ENCODE data around the gene WASHC3.

Gene WASHC3

GRCh38 chr12:102008615-102009126 lies 53.1 kb downstream of the WASHC3 start:
- no peak for TF ChIP-seq POLR2AphosphoS5 (IDR thresholded peaks at IDR 0.05; ENCODE audit: low read depth, low read length)
- TF ChIP-seq TAF1 (IDR thresholded peaks at IDR 0.05; ENCODE audit: borderline replicate concordance, insufficient read depth, low read length): no peak
- no peak for TF ChIP-seq FOXP2 (optimal IDR thresholded peaks at IDR 0.05; ENCODE audit: borderline replicate concordance, extremely low read depth, extremely low read length, insufficient read depth)
- TF ChIP-seq REST (IDR thresholded peaks at IDR 0.05; ENCODE audit: insufficient read depth in 1 of 2, low read depth in 2 of 2, low read length in 2 of 2): no peak
- no peak for TF ChIP-seq SIN3A (IDR thresholded peaks at IDR 0.05; ENCODE audit: borderline replicate concordance, insufficient read depth, low read length)

- TF ChIP-seq FOXP2 (optimal IDR thresholded peaks at IDR 0.05; ENCODE audit: borderline replicate concordance, extremely low read depth, extremely low read length, insufficient read depth): no peak
- TF ChIP-seq SIN3A (IDR thresholded peaks at IDR 0.05; ENCODE audit: borderline replicate concordance, insufficient read depth, low read length): no peak
- TF ChIP-seq REST (IDR thresholded peaks at IDR 0.05; ENCODE audit: insufficient read depth in 1 of 2, low read depth in 2 of 2, low read length in 2 of 2): no peak
- TF ChIP-seq POLR2AphosphoS5 (IDR thresholded peaks at IDR 0.05; ENCODE audit: low read depth, low read length): no peak
- TF ChIP-seq TAF1 (IDR thresholded peaks at IDR 0.05; ENCODE audit: borderline replicate concordance, insufficient read depth, low read length): no peak
Observed at GRCh38 chr12:102005256-102005655, 56.5 kb downstream of the WASHC3 start.

GRCh38 chr12:101997102-101997501 lies 64.7 kb downstream of the WASHC3 start:
- TF ChIP-seq FOXP2 (optimal IDR thresholded peaks at IDR 0.05; ENCODE audit: borderline replicate concordance, extremely low read depth, extremely low read length, insufficient read depth) (no peak), SIN3A (IDR thresholded peaks at IDR 0.05; ENCODE audit: borderline replicate concordance, insufficient read depth, low read length) (no peak), REST (IDR thresholded peaks at IDR 0.05; ENCODE audit: insufficient read depth in 1 of 2, low read depth in 2 of 2, low read length in 2 of 2) (no peak), TAF1 (IDR thresholded peaks at IDR 0.05; ENCODE audit: borderline replicate concordance, insufficient read depth, low read length) (no peak), POLR2AphosphoS5 (IDR thresholded peaks at IDR 0.05; ENCODE audit: low read depth, low read length) (no peak)

GRCh38 chr12:101995684-101996083 lies 66.1 kb downstream of the WASHC3 start:
- TF ChIP-seq FOXP2 (optimal IDR thresholded peaks at IDR 0.05; ENCODE audit: borderline replicate concordance, extremely low read depth, extremely low read length, insufficient read depth) (no peak), POLR2AphosphoS5 (IDR thresholded peaks at IDR 0.05; ENCODE audit: low read depth, low read length) (no peak), TAF1 (IDR thresholded peaks at IDR 0.05; ENCODE audit: borderline replicate concordance, insufficient read depth, low read length) (no peak), REST (IDR thresholded peaks at IDR 0.05; ENCODE audit: insufficient read depth in 1 of 2, low read depth in 2 of 2, low read length in 2 of 2) (no peak), SIN3A (IDR thresholded peaks at IDR 0.05; ENCODE audit: borderline replicate concordance, insufficient read depth, low read length) (no peak)

- TF ChIP-seq SIN3A (IDR thresholded peaks at IDR 0.05; ENCODE audit: borderline replicate concordance, insufficient read depth, low read length): no peak
- no peak for TF ChIP-seq FOXP2 (optimal IDR thresholded peaks at IDR 0.05; ENCODE audit: borderline replicate concordance, extremely low read depth, extremely low read length, insufficient read depth)
- no peak for TF ChIP-seq REST (IDR thresholded peaks at IDR 0.05; ENCODE audit: insufficient read depth in 1 of 2, low read depth in 2 of 2, low read length in 2 of 2)
- no peak for TF ChIP-seq TAF1 (IDR thresholded peaks at IDR 0.05; ENCODE audit: borderline replicate concordance, insufficient read depth, low read length)
- no peak for TF ChIP-seq POLR2AphosphoS5 (IDR thresholded peaks at IDR 0.05; ENCODE audit: low read depth, low read length)
Observed at GRCh38 chr12:101992091-101992490, 69.7 kb downstream of the WASHC3 start.

All from PFSK-1 (cell line).